ENCODE measurements around the gene DNAH6.
A peak's percentile ranks its signal among the peaks of the same experiment; 100 is the strongest.

Gene DNAH6

DNA sequence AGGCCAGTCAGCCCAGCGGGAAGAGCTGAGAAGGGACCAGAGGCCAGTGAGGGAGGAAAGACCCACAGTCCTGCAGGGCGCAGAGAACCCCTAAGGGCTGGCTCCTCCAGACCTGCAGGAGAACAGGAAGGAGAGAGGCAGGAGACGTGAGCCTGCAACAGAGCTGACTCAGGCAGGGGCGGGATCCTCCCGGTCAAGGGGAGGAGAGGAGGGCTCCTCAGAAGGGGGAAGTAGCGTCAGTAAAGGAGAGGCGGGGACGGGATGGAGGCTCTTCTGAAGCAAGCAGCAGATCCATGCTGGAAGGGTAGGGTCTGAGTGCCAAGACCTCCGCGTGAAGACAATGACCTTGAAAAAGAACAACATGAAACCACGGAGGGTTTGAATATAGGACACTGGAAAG, 313.8 kb downstream of the DNAH6 start (continued):
- TF ChIP-seq, protein P1, sequence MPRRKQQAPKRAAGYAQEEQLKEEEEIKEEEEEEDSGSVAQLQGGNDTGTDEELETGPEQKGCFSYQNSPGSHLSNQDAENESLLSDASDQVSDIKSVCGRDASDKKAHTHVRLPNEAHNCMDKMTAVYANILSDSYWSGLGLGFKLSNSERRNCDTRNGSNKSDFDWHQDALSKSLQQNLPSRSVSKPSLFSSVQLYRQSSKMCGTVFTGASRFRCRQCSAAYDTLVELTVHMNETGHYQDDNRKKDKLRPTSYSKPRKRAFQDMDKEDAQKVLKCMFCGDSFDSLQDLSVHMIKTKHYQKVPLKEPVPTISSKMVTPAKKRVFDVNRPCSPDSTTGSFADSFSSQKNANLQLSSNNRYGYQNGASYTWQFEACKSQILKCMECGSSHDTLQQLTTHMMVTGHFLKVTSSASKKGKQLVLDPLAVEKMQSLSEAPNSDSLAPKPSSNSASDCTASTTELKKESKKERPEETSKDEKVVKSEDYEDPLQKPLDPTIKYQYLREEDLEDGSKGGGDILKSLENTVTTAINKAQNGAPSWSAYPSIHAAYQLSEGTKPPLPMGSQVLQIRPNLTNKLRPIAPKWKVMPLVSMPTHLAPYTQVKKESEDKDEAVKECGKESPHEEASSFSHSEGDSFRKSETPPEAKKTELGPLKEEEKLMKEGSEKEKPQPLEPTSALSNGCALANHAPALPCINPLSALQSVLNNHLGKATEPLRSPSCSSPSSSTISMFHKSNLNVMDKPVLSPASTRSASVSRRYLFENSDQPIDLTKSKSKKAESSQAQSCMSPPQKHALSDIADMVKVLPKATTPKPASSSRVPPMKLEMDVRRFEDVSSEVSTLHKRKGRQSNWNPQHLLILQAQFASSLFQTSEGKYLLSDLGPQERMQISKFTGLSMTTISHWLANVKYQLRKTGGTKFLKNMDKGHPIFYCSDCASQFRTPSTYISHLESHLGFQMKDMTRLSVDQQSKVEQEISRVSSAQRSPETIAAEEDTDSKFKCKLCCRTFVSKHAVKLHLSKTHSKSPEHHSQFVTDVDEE (CRISPR knock-in tag; IDR thresholded peaks at IDR 0.05), result no peak
- TF ChIP-seq CSDC2 (CRISPR knock-in tag; IDR thresholded peaks at IDR 0.05), result no peak
- no peak for TF ChIP-seq RARB (CRISPR knock-in tag; IDR thresholded peaks at IDR 0.05)
- no peak for TF ChIP-seq GLIS3 (CRISPR knock-in tag; IDR thresholded peaks at IDR 0.05)
- no peak for TF ChIP-seq ESRRG (CRISPR knock-in tag; IDR thresholded peaks at IDR 0.05)

GRCh38 chr2:84830758-84831500, 314.6 kb downstream of the DNAH6 start:
- ATAC-seq, result no peak
- TF ChIP-seq CSDC2 (CRISPR knock-in tag; IDR thresholded peaks at IDR 0.05) (no peak), TOX (CRISPR knock-in tag; IDR thresholded peaks at IDR 0.05; ENCODE audit: borderline replicate concordance) (no peak), ZFP30 (CRISPR knock-in tag; IDR thresholded peaks at IDR 0.05) (no peak), ZFP3 (CRISPR knock-in tag; IDR thresholded peaks at IDR 0.05) (no peak), CSRNP3 (CRISPR knock-in tag; IDR thresholded peaks at IDR 0.05) (no peak), ZC3H10 (CRISPR knock-in tag; IDR thresholded peaks at IDR 0.05) (no peak), ZNF565 (CRISPR knock-in tag; conservative IDR thresholded peaks at IDR 0.05; ENCODE audit: low read depth) (no peak), PPARA (CRISPR knock-in tag; IDR thresholded peaks at IDR 0.05; ENCODE audit: borderline replicate concordance) (no peak), BACH2 (CRISPR knock-in tag; IDR thresholded peaks at IDR 0.05; ENCODE audit: borderline replicate concordance) (no peak), ARNTL (CRISPR knock-in tag; IDR thresholded peaks at IDR 0.05; ENCODE audit: borderline replicate concordance, low read depth) (no peak), TCF4 (CRISPR knock-in tag; IDR thresholded peaks at IDR 0.05; ENCODE audit: borderline replicate concordance) (no peak), GLIS3 (CRISPR knock-in tag; IDR thresholded peaks at IDR 0.05) (no peak)
- TF ChIP-seq, protein P2, sequence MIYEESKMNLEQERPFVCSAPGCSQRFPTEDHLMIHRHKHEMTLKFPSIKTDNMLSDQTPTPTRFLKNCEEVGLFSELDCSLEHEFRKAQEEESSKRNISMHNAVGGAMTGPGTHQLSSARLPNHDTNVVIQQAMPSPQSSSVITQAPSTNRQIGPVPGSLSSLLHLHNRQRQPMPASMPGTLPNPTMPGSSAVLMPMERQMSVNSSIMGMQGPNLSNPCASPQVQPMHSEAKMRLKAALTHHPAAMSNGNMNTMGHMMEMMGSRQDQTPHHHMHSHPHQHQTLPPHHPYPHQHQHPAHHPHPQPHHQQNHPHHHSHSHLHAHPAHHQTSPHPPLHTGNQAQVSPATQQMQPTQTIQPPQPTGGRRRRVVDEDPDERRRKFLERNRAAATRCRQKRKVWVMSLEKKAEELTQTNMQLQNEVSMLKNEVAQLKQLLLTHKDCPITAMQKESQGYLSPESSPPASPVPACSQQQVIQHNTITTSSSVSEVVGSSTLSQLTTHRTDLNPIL (CRISPR knock-in tag; IDR thresholded peaks at IDR 0.05; ENCODE audit: low read depth), result no peak
- TF ChIP-seq, protein P1 (CRISPR knock-in tag; IDR thresholded peaks at IDR 0.05), result no peak

DNA sequence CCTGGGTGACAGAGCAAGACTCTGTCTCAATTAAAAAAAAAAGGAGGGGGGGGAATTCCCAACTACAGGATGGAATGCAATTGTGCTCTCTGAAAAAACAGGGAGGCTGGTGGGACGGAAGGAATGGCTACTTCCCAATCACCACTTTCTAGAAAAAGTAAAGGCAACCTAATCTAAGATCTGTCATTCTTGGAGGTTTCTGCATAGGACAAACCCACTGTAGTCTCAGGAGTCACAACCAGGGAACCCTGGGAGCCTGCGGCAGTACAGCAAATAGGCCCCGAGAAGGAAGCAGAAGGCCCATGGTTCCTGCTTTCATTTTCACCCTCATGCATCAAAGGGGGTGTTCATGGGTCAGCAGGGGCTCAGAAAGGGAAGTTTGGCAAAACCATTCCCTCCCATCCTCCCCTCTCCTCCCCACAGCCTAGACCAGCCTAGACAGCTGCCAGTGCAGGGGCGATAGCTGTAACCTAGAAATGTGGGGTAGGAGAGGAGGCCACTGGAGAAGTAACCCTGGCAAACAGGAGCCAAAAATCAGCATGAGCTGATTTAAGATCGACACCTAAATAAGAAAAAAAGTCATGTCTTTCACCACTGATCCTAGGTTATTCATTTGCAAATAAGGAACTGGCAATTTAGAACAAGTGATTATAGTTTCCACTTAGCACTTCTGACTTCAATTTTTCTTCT, 316.6 kb downstream of the DNAH6 start:
- ATAC-seq, result peak; percentile 24; the same call in 2 of the 3 replicates
- TF ChIP-seq OSR1 (CRISPR knock-in tag; IDR thresholded peaks at IDR 0.05) (no peak), TCF4 (CRISPR knock-in tag; IDR thresholded peaks at IDR 0.05; ENCODE audit: borderline replicate concordance) (no peak)
- TF ChIP-seq, protein P2 (CRISPR knock-in tag; IDR thresholded peaks at IDR 0.05; ENCODE audit: low read depth), result no peak

All from SK-N-SH treated with all-trans-retinoic acid at 6 μM for 48 hours (cell line).